Progenitor cell of endocrine pancreas (in vitro differentiated cells): ENCODE data around the gene SEC14L1. TPM values are rescaled to one million over a fixed set of nuclear protein-coding genes. Genes with fewer than 3 reads are reported as not detected.
"Not testable (repeated sequence)": the region's sequence is repeated elsewhere in the genome, so short reads cannot be mapped to it uniquely, and the experiment has no call there.

Experiments used
- DNase-seq: peaks from one replicate; pipeline ENCODE4 v3.0.0; 2021; ENCODE audit warnings: low spot score; ENCODE audit not compliant: unreplicated experiment
- H3K27ac Mint-ChIP-seq: 2 replicates; pipeline ENCODE4 v1.8.0; 2021; ENCODE audit warnings: mild to moderate bottlenecking, moderate library complexity, mixed read lengths
- H3K27me3 Mint-ChIP-seq: 2 replicates; pipeline ENCODE4 v1.8.0; 2021; ENCODE audit warnings: mixed read lengths
- H3K36me3 Mint-ChIP-seq: 2 replicates; pipeline ENCODE4 v1.8.0; 2022; ENCODE audit warnings: mixed read lengths; ENCODE audit not compliant: insufficient read depth
- H3K4me1 Mint-ChIP-seq: 2 replicates; pipeline ENCODE4 v1.8.0; 2021; ENCODE audit warnings: low read depth, mixed read lengths
- H3K4me3 Mint-ChIP-seq: 2 replicates; pipeline ENCODE4 v1.8.0; 2021; ENCODE audit warnings: low read depth, mild to moderate bottlenecking, moderate library complexity, mixed read lengths
- H3K9me3 Mint-ChIP-seq: 2 replicates; pipeline ENCODE4 v1.8.0; 2021; ENCODE audit warnings: low read depth, mixed read lengths
- CTCF ChIP-seq: fragments of 200-600 bp; sonication (generic); IDR thresholded peaks from one replicate; pipeline ENCODE4 v1.5.0; 2021; ENCODE audit warnings: antibody characterized with exemption, mild to moderate bottlenecking; ENCODE audit not compliant: unreplicated experiment
- total RNA-seq: library from RNA; stranded (reverse); gene quantifications from 2 replicates; pipeline ENCODE4 v1.2.1, GENCODE V29; 2021

SEC14L1 gene
- total RNA-seq, 1 donor from 2014 or later: 90.8 TPM

- Mint-ChIP-seq H3K9me3 (no peaks in the 10 kb centered on the region), H3K27ac (no peak overlapping the region), H3K36me3 (peaks cover 3% of the 10 kb centered on the region), H3K4me3 (no peak overlapping the region), H3K27me3 (no peaks in the 10 kb centered on the region), H3K4me1 (peaks cover 17% of the 10 kb centered on the region)
- TF ChIP-seq CTCF: no peak
- DNase-seq: no peak
Observed at GRCh38 chr17:77098884-77099545, 41.8 kb upstream of the SEC14L1 start.

GRCh38 chr17:77099997-77100396, 40.8 kb upstream of the SEC14L1 start:
- peak overlapping the region; percentile 57 for H3K27ac Mint-ChIP-seq
- H3K9me3 Mint-ChIP-seq: no peaks in the 10 kb centered on the region
- TF ChIP-seq CTCF: no peak

GRCh38 chr17:77101521-77102410, 39.0 kb upstream of the SEC14L1 start:
- no peak for DNase-seq
- no peaks in the 10 kb centered on the region for H3K9me3 Mint-ChIP-seq
- no peak for TF ChIP-seq CTCF
- H3K4me1 Mint-ChIP-seq: peaks cover 15% of the 10 kb centered on the region
- H3K27me3 Mint-ChIP-seq: no peaks in the 10 kb centered on the region
- H3K4me3 Mint-ChIP-seq: no peak overlapping the region
- no peak overlapping the region for H3K27ac Mint-ChIP-seq
- H3K36me3 Mint-ChIP-seq: peaks cover 3% of the 10 kb centered on the region

More at GRCh38 chr17:77099997-77100396, 40.8 kb upstream of the SEC14L1 start:
- Mint-ChIP-seq H3K27me3 (no peaks in the 10 kb centered on the region), H3K36me3 (peaks cover 3% of the 10 kb centered on the region), H3K4me3 (no peak overlapping the region), H3K4me1 (peaks cover 17% of the 10 kb centered on the region)
- DNase-seq: no peak

- not testable (repeated sequence) for H3K4me3 Mint-ChIP-seq, H3K9me3 Mint-ChIP-seq, H3K27ac Mint-ChIP-seq, H3K27me3 Mint-ChIP-seq, H3K36me3 Mint-ChIP-seq, DNase-seq
- peaks cover 14% of the 10 kb centered on the region for H3K4me1 Mint-ChIP-seq
Observed at GRCh38 chr17:77102411-77103134, 38.2 kb upstream of the SEC14L1 start.

GRCh38 chr17:77105706-77106105, 35.1 kb upstream of the SEC14L1 start:
- Mint-ChIP-seq H3K4me3 (no peak overlapping the region), H3K9me3 (no peaks in the 10 kb centered on the region), H3K27ac (no peak overlapping the region), H3K4me1 (peaks cover 15% of the 10 kb centered on the region), H3K36me3 (no peaks in the 10 kb centered on the region), H3K27me3 (no peaks in the 10 kb centered on the region)
- no peak for TF ChIP-seq CTCF
- no peak for DNase-seq
